Caco-2 (cell line): ENCODE results near the gene GID8. TPM values are rescaled to one million over a fixed set of nuclear protein-coding genes. Genes with fewer than 3 reads are reported as not detected.

ENCODE experiments used
- BruUV-seq: library from RNA; stranded (reverse); fragments of 400-500 nt; replicated peaks from 2 replicates; lab custom pipeline; 2021; lab: Mats Ljungman, UMichigan
- CTCF ChIA-PET: fragments of 300-600 bp; sonication (Branson Sonifier 250); formaldehyde crosslinking; loops from one replicate; lab custom pipeline; 2022; ENCODE audit warnings: antibody characterized with exemption; lab: Charles Lee
- POLR2A ChIA-PET: fragments of 300-600 bp; sonication (Branson Sonifier 250); formaldehyde crosslinking; loops from one replicate; lab custom pipeline; 2022; ENCODE audit warnings: antibody characterized with exemption; lab: Charles Lee
- DNase-seq, 2 experiments: peaks; one replicate each; pipeline versions ENCODE4 v3.0.0 to v3.0.0-alpha.2; 2020 to 2022
- H3K27me3 ChIP-seq: replicated peaks from 2 replicates; pipeline ENCODE4 v1.6.0; 2011; ENCODE audit warnings: low read length; ENCODE audit not compliant: control insufficient read depth, insufficient read depth
- H3K36me3 ChIP-seq: 2 replicates; pipeline ENCODE4 v1.5.1; 2011; ENCODE audit warnings: low read length; ENCODE audit not compliant: control insufficient read depth, insufficient read depth
- H3K4me1 ChIP-seq: fragments of 250-450 bp; sonication (Bioruptor Pico); 2 replicates; pipeline ENCODE4 v1.5.1; 2020; ENCODE audit warnings: mild to moderate bottlenecking
- H3K4me3 ChIP-seq: 2 replicates; pipeline ENCODE4 v1.5.1; 2011; ENCODE audit warnings: low read depth, mild to moderate bottlenecking, control low read depth, low read length
- H3K9me3 ChIP-seq: fragments of 250-450 bp; sonication (Bioruptor Pico); 2 replicates; pipeline ENCODE4 v1.5.1; 2020; ENCODE audit warnings: mild to moderate bottlenecking, moderate library complexity
- H3K27ac Mint-ChIP-seq: one replicate; pipeline ENCODE4 v1.8.0; 2022; ENCODE audit warnings: mixed read lengths; ENCODE audit not compliant: unreplicated experiment
- H3K27me3 Mint-ChIP-seq: one replicate; pipeline ENCODE4 v1.8.0; 2022; ENCODE audit warnings: mixed read lengths; ENCODE audit not compliant: insufficient read depth, unreplicated experiment
- H3K36me3 Mint-ChIP-seq: one replicate; pipeline ENCODE4 v1.8.0; 2022; ENCODE audit warnings: mild to moderate bottlenecking, mixed read lengths; ENCODE audit not compliant: insufficient read depth, unreplicated experiment
- H3K4me1 Mint-ChIP-seq: one replicate; pipeline ENCODE4 v1.8.0; 2022; ENCODE audit warnings: low read depth, mixed read lengths; ENCODE audit not compliant: unreplicated experiment
- H3K4me3 Mint-ChIP-seq: one replicate; pipeline ENCODE4 v1.8.0; 2022; ENCODE audit warnings: mild to moderate bottlenecking, moderate library complexity, mixed read lengths; ENCODE audit not compliant: unreplicated experiment
- H3K9me3 Mint-ChIP-seq: one replicate; pipeline ENCODE4 v1.8.0; 2022; ENCODE audit warnings: mixed read lengths; ENCODE audit not compliant: unreplicated experiment
- CTCF ChIP-seq, 2 experiments: fragments of 200-600 bp in 1 of 2; IDR thresholded peaks; 1 replicate in 1 of 2; 2 replicates in 1 of 2; pipeline versions ENCODE4 v1.5.1 to v1.8.0; 2011 to 2022; ENCODE audit warnings: antibody characterized with exemption in 1 of 2, control low read depth in 1 of 2, inconsistent platforms in 1 of 2, low read depth in 1 of 2, low read length in 1 of 2, mild to moderate bottlenecking in 1 of 2, moderate library complexity in 1 of 2; ENCODE audit not compliant: insufficient read depth in 1 of 2, severe bottlenecking in 1 of 2, unreplicated experiment in 1 of 2
- intact Hi-C: fragments of 100-400 bp; cut with micrococcal nuclease; formaldehyde crosslinking; loops from one replicate; pipeline ENCODE4 v1.10.0; 2022; ENCODE audit not compliant: unreplicated experiment
- total RNA-seq: library from RNA; stranded (reverse); gene quantifications from 2 replicates; pipeline ENCODE4 v1.2.3, GENCODE V29; 2022

The GID8 gene
- total RNA-seq, 1 experiment from 2014 or later, result 133 TPM

GRCh38 chr20:62911701-62912280, 26.2 kb upstream of the GID8 start:
- no peak for TF ChIP-seq CTCF (IDR thresholded peaks at IDR 0.05; ENCODE audit: insufficient read depth in 1 of 2, low read depth in 1 of 2, low read length in 1 of 2, severe bottlenecking in 1 of 2, unreplicated experiment in 1 of 2)
- peaks cover 89% of the 10 kb centered on the region for H3K36me3 Mint-ChIP-seq
- Histone ChIP-seq H3K4me3 (no peak overlapping the region), H3K36me3 (peaks cover 20% of the 10 kb centered on the region), H3K4me1 (peaks cover 35% of the 10 kb centered on the region), H3K27me3 (no peaks in the 10 kb centered on the region), H3K9me3 (no peaks in the 10 kb centered on the region)
- no peak overlapping the region for H3K27ac Mint-ChIP-seq
- H3K9me3 Mint-ChIP-seq, result no peaks in the 10 kb centered on the region
- intact Hi-C loops, result no loop called here
- H3K27me3 Mint-ChIP-seq, result no peaks in the 10 kb centered on the region
- CTCF ChIA-PET, result interaction anchor here (0.6 to 2.6 kb wide), 3 partner anchors 9 to 27 kb away, joined by 3 to 13 read pairs (median 3); no protein-coding TSS in a partner anchor
- no TSS peak for BruUV-seq
- peak in 1 of 2 experiments; percentile 34 for DNase-seq
- POLR2A ChIA-PET, result interaction anchor here (1.0 kb wide), 1 partner anchor 118 kb away, joined by 4 read pairs; no protein-coding TSS in a partner anchor
- no peak overlapping the region for H3K4me3 Mint-ChIP-seq
- H3K4me1 Mint-ChIP-seq, result peaks cover 21% of the 10 kb centered on the region

GRCh38 chr20:62913043-62913630, 24.8 kb upstream of the GID8 start:
- H3K9me3 Mint-ChIP-seq, result no peaks in the 10 kb centered on the region
- no TSS peak for BruUV-seq
- Histone ChIP-seq H3K9me3 (no peaks in the 10 kb centered on the region), H3K36me3 (peaks cover 16% of the 10 kb centered on the region), H3K4me3 (no peak overlapping the region), H3K27me3 (no peaks in the 10 kb centered on the region), H3K4me1 (peaks cover 47% of the 10 kb centered on the region)
- CTCF ChIA-PET, result interaction anchor here (1.6 to 2.6 kb wide), 2 partner anchors 10 to 12 kb away, joined by 3 to 13 read pairs; no protein-coding TSS in a partner anchor
- H3K27me3 Mint-ChIP-seq, result no peaks in the 10 kb centered on the region
- TF ChIP-seq CTCF (IDR thresholded peaks at IDR 0.05; ENCODE audit: insufficient read depth in 1 of 2, low read depth in 1 of 2, low read length in 1 of 2, severe bottlenecking in 1 of 2, unreplicated experiment in 1 of 2), result no peak
- intact Hi-C loops, result no loop called here
- H3K36me3 Mint-ChIP-seq, result peaks cover 79% of the 10 kb centered on the region
- H3K27ac Mint-ChIP-seq, result peak overlapping the region; percentile 75
- POLR2A ChIA-PET, result interaction anchor here (0.6 to 1.1 kb wide), 4 partner anchors 24 to 909 kb away, joined by 3 to 6 read pairs (median 4); partner anchors contain the start of gene GID8
- H3K4me3 Mint-ChIP-seq, result no peak overlapping the region
- peaks cover 35% of the 10 kb centered on the region for H3K4me1 Mint-ChIP-seq
- peak in 1 of 2 experiments; percentile 57 for DNase-seq

- TF ChIP-seq CTCF (IDR thresholded peaks at IDR 0.05; ENCODE audit: insufficient read depth in 1 of 2, low read depth in 1 of 2, low read length in 1 of 2, severe bottlenecking in 1 of 2, unreplicated experiment in 1 of 2), result no peak
- H3K9me3 ChIP-seq, result no peaks in the 10 kb centered on the region
- H3K36me3 Mint-ChIP-seq, result peaks cover 79% of the 10 kb centered on the region
- intact Hi-C loops, result no loop called here
- ChIA-PET CTCF (interaction anchor here (2.6 kb wide), 1 partner anchor 13 kb away, joined by 13 read pairs; no protein-coding TSS in a partner anchor), POLR2A (no interaction called here)
- H3K27me3 ChIP-seq, result no peaks in the 10 kb centered on the region
- no peaks in the 10 kb centered on the region for H3K27me3 Mint-ChIP-seq
- H3K4me1 ChIP-seq, result peaks cover 54% of the 10 kb centered on the region
- peak overlapping the region; percentile 87 for H3K27ac Mint-ChIP-seq
- BruUV-seq, result no TSS peak
- no peak overlapping the region for H3K4me3 Mint-ChIP-seq
- peaks cover 45% of the 10 kb centered on the region for H3K4me1 Mint-ChIP-seq
- DNase-seq, result peak in 1 of 2 experiments; percentile 35
- peaks cover 16% of the 10 kb centered on the region for H3K36me3 ChIP-seq
- no peak overlapping the region for H3K4me3 ChIP-seq
- H3K9me3 Mint-ChIP-seq, result no peaks in the 10 kb centered on the region
These were observed 23.5 kb upstream of the GID8 start for GRCh38 chr20:62914436-62914835.
